Effector CD4-positive, alpha-beta T cell (primary cell): ENCODE data around the gene ZSWIM1.
"Not testable (repeated sequence)": the region's sequence is repeated elsewhere in the genome, so short reads cannot be mapped to it uniquely, and the experiment has no call there.

ENCODE experiments used
- DNase-seq: peaks from one replicate; pipeline ENCODE4 v3.0.0-alpha.2; 2020

Gene ZSWIM1

GRCh38 chr20:45909817-45910669 is 29.0 kb downstream of the ZSWIM1 start:
- no peak for DNase-seq

GRCh38 chr20:45910670-45911485 is 29.9 kb downstream of the ZSWIM1 start:
- peak; percentile 73 for DNase-seq

GRCh38 chr20:45911486-45912343 is 30.7 kb downstream of the ZSWIM1 start, which contains the start of gene PLTP:
TSS of gene PLTP (minus strand) at chr20:45912155. CDS start at chr20:45911452, 703 bp downstream.
- peak; percentile 21 for DNase-seq

- DNase-seq: no peak
Measured at GRCh38 chr20:45912344-45912682, 31.3 kb downstream of the ZSWIM1 start.

GRCh38 chr20:45913116-45913515 is 32.1 kb downstream of the ZSWIM1 start:
- DNase-seq: no peak

GRCh38 chr20:45917790-45918141 is 36.7 kb downstream of the ZSWIM1 start:
- DNase-seq: no peak

- no peak for DNase-seq
Measured at GRCh38 chr20:45918182-45918737, 37.2 kb downstream of the ZSWIM1 start.

- DNase-seq: no peak
Measured at GRCh38 chr20:45918779-45919537, 37.9 kb downstream of the ZSWIM1 start.

GRCh38 chr20:45919542-45920399 is 38.7 kb downstream of the ZSWIM1 start:
- no peak for DNase-seq

GRCh38 chr20:45920462-45921336 is 39.7 kb downstream of the ZSWIM1 start:
- no peak for DNase-seq

GRCh38 chr20:45921337-45922189 is 40.5 kb downstream of the ZSWIM1 start:
- DNase-seq: no peak

- DNase-seq: no peak
Measured at GRCh38 chr20:45924391-45925261, 43.6 kb downstream of the ZSWIM1 start.

GRCh38 chr20:45925821-45926506 is 44.9 kb downstream of the ZSWIM1 start:
- no peak for DNase-seq

- DNase-seq: no peak
Measured at GRCh38 chr20:45926731-45927070, 45.7 kb downstream of the ZSWIM1 start.

GRCh38 chr20:45927071-45927878 is 46.2 kb downstream of the ZSWIM1 start:
- no peak for DNase-seq

- DNase-seq: not testable (repeated sequence)
Measured at GRCh38 chr20:45931680-45932079, 50.7 kb downstream of the ZSWIM1 start.
